HS-5 (cell line): ENCODE measurements around the gene KCNK17.
A peak's percentile ranks its signal among the peaks of the same experiment; 100 is the strongest.

Experiments
- DNase-seq: peaks from one replicate; pipeline ENCODE4 v3.0.0-alpha.2; 2012; ENCODE audit warnings: low read depth

The KCNK17 gene

DNA sequence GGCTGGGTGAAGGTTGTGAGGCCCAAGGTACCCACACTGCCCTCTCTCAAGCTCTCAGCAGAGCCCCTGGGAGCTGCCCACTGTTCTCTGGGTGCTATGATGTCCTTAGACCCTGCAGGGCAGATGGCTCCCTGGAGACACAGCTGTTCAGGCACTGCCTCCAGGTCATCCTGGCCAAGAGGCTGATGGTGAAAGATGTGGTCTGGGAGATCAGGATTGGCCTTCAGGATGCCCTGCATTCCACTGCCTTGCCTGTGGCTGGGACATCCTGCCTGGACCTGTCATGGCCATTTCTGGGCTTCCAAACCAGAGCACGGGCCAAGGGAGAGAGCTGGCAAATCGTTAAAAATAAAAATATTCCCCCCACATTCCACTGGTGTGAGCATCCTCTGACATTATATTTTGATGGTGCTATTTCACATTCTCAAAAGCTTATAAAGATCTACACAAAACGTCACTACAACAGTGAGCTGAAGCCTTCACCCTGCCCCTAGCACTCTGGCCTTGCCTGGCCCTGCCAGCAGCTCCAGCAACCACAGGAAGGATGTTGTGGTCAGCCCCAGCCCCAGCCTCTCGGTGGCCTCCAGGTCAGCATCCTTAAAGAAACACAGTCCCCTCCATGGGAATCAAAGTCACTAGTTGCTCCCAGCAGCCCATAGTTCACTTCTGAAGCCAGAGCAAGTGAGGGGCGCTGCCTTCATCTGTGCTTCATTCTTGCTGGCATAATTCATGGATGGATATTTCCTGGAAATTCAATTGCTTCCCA lies 21.7 kb upstream of the KCNK17 start:
- DNase-seq, result peak; percentile 20

DNA sequence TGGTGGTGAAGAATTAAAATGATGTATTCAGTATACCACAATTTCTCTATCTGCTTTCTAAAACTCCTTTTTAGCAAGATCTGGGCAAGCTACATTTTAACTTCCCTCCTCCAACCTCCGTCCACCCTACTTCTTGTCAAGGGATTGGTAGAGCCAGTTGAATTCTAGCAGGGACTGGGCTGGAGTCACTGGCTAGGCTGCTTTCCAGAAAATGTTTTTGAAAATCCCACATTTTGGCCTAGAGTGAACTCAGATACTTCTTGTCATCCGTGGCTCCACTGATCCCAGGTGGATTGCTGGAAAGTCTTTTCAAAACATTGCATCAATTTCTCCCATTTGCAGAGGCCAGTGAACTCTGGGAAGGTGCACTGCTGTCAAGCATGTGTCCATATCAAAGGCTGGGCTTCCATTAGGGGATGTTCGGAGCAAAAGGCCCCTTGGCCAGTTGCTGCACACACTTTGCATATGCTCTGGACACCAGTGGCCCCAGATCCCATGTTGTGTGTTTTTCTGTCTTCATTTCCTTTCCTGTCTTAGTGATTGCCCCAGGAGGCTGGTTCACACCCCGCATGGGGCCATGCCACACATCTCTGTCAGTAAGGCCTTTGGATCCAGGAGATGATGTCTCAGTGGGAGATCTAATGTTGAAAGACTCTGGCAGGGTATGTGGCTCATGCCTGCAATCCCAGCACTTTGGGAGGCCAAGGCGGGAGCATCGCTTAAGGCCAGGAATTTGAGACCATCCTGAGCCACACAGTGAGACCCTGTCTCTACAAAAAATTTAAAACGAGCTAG lies 19.6 kb upstream of the KCNK17 start:
- DNase-seq, result no peak

DNA sequence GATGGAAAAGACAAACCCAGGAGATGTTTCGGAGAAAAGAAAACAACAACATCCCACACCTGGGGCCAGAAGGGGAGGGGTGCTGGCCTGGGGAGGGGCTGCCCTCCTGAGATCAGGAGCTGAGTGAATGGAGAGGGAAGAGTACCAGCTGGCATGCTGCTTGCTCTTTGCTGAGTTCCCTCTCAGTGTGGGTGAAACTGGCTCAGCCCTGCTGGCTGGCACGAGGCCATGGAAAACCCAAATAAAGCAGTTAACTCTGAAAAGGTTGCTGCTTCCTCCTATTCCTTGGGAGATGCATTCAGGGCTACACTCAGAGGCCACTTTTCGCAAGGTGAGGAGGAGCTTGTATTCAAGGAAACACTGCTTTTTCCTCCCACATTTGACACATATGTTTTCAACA lies 16.3 kb upstream of the KCNK17 start:
- no peak for DNase-seq

DNA sequence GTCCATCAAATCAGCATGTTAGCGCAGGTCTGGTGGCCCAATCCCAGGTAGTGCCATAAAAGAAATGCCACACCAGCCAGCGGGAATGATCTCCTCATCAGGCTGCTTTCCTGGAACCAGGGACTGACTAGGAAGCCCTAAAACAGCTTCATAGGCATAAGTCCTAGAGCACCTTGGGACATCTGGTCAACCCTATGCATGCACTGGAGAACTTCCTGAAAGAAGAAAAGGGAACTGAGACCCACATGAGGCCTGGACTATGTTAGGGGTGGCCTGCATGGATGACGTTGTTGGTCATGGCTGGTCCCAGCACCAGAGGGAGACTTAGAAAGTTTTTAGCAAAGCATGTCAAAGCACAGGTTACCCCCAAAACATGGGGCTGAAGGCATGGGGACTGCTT lies 15.8 kb upstream of the KCNK17 start:
- no peak for DNase-seq

DNA sequence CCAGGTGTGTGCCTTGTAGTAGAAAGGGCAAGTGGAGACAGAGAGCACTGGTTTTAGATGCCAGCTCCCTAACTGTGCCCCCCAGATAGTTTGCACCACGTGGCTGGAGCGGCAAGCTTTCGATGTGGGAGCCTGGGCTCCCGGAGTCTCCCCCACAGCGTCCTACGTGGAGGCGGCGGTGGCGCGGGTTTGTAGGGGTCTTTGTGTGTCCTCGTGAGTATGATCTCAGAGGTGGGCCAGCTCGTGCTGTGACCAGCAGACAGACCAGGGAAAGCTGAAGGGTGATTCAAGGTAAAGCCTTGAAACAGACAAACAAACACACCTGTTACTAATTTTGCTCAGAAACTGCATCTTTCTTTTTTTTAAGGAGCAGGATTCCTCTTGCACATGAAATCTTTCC lies 13.8 kb upstream of the KCNK17 start:
- DNase-seq, result no peak

DNA sequence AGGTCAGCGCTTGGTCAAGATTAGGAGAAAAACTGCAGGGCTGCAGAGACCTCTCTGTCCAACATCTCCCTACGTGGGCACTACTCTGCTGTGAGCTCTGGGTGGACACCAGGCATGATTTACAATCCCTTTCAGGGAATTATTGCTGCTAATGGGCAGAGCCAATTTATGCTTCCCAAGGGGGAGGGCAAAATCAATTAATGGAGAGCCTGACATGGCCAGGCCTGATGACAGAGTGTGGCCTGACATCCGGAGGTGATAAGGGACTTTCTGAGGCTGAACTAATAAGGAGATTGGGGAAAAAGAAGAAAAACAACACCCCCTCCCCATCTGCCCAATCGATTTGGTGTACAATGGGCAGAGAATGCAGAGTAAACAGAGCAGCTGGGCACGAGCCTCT lies 13.3 kb upstream of the KCNK17 start:
- no peak for DNase-seq

DNA sequence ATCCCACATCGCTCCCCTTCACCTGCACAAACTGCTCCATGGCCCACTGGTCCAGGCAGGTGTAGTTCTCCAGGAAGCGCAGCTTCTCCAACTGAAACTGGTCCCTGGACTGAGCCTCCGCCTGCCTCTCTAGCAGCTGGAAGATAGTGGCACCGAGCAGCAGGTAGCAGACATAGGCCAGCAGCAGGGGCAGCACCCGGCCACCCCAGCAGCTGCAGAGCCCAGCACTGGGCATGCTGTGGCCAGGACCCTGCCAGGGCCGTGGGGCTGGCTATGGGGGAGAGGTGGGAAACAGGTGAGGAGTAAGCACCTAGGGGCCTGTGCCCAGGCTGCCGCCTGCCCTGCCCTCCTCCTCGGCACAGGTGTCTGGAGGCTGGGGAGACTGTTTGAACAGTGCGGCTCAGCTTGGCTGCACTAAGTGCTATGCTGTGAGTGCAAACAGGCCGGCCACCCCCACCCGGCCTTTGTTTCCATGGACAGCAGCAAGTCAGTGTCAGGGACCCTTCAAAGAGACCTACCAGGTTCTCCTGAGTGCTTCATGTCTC lies 8.2 kb upstream of the KCNK17 start, which contains the start of gene KCNK16:
KCNK16 (minus strand) TSS at position 397 of the 545 bp plus-strand sequence; CDS start at position 235, 162 bp downstream.
- DNase-seq, result no peak

DNA sequence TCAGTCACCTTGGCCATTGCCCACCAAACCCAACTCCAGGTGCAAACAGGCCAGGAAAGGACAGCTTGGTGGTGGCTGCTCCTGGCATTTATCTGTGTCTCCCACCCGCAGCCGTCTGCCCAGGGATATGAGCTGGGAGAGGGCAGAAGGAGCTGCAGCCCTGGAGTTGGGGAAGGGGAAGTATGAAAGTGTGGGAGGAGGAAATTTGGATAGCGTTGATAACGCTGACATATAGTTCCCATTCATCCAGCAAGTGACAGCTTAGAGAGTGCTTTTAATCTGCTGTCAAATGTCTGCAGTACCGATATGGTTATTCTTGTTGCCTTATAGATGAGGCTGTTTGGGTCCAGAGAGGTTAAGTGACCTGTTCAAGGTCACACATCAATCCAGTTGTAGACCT lies 7.5 kb upstream of the KCNK17 start:
- DNase-seq, result no peak

DNA sequence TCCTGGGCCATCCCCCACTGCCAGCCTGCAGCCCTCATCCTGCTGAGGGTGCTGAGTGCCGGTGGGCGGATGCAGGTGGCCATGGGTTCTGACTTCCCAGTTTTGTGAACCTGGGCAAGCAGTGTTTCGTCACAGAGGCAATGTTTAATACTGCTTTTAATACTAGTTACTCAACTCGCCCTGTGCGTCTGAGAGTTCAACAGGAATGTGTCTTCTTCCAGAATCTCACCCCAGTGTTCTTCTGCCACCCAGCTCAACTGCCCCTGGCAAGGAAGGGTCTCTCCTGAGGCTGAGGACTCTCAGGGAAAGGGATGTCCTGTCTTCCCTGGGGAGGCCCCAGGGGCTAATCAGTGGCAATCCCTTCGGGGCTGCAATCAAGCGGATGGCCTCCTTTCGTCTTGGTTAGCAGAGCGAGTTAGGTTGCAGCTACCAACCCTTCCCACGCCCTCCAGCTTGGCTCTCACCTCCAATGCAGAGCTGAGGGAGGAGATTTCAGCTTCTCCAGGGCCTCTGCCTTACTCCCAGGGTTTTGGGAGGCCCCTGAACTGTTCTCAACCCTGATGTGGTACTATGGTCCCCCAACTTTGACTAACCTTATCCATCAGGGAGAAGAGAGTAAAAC lies 6.3 kb upstream of the KCNK17 start:
- DNase-seq, result no peak

DNA sequence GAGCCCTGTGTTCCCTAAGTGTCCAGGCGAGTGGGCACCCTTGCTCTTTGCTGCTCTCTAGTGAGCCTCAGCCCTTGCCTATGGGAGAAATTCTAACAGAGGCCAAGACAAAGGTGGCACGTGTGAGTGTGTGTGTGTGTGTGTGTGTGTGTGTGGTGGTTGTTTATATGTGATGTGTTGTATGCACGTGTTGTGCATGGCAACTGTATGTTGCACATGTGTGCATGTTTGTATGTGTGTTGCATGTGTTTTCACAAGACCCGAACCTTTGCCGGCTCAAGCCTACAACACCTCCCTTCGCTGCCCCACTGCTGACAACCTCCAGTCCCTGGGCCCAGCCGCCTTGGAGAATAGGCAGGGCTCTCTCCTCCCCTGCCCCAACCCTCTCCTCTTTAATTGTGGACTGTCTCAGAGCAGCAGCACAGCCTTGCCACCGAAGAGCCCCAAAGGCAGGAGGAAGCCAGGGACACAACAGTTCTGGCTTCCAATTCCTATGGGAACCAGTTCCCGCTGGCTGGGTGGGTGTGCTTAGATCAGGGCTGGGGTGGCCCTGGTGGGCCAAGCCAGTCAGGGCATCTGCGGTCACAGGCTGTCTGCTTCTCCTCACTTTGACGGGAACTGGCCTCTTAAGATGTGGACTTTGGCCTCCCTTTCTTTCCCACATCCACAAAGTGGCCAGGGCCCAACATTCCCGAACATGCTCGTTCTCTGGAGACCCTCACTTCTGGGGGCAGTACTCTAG lies 5.6 kb upstream of the KCNK17 start:
- no peak for DNase-seq

DNA sequence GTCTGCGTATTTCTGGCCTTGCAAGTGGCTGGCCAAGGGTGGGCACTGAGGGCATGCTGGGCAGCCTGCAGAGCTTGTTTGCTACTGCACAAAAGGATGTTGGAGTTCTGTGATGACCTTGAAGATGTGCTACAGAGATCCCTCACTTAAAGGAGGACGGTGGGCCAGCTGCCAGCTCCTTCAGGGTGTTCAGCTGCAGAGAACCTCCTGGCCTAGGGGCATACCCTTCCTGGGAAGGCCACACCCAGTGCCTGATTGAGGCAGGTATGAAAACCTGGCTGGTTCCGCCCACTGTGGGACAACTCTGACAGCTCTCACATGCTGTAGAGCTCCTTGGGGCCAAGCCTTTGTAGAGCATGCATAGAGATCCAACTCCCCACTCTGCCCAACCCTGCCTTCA lies 3.0 kb upstream of the KCNK17 start:
- DNase-seq, result no peak

DNA sequence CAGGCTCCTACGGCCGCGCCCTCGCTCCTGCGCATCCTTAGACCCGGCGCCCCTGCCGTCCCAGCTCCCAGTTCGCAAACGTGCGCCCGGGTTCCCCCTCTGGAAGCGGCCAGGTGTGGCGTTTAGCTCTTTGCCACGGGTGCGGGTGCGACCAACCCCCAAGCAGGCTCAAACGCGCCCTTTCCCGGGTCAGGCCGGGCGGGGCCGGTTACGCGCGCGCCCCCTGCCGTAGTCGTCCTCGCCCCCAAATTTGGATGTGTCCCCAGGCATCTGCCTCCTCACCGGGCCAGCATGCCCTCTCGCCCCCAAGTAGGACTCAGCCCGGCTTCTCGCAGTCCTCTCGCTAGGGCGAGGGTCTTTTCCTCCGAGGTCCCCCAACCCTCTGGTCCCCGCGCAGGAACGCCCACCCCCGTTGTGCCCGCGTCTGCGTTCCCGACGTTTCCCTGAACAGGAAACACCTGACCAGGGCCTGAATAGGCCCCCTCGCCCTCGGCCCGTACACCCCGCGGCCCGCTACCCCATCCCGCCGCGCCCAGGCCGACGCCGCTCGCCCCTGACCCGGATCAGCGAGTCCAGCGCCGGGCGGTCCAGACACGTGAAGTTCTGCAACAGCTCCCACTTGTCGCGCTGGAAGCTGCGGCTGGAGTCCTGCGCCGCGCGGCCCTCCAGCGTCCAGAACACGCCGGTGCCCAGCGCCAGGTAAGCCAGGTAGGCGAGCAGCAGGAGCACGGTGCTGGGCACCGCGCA lies 520 bp downstream of the KCNK17 start:
- no peak for DNase-seq

DNA sequence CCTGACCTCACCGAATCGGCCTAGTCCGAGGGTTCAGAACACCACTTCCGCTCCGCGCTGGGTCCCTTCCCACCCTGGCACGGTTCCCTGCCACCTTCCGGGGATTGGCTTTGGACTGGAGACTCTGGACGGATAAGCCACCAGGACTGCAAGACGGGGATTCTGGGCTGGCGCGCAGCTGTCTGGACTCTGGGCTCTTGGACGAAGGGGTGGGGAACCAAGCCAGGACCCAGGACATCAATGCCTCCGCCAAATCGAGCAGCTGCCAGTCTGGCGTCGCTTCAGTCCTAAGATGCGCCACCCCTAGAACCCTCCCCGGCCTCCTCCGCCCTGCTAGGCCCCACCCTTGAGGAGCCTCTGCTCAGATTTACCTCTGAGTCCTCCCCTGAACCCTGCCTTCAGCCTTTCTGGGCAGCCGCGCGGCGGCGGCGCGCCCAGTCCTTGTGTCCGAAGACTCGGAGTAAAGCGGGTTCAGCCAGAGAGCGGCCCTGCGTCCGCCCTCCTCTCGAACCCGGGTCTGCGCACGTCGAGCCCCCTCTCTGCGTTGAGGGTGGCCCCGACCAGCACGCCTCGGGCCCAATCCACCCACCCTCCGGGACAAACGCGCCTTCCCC lies 1.2 kb downstream of the KCNK17 start:
- DNase-seq, result no peak

DNA sequence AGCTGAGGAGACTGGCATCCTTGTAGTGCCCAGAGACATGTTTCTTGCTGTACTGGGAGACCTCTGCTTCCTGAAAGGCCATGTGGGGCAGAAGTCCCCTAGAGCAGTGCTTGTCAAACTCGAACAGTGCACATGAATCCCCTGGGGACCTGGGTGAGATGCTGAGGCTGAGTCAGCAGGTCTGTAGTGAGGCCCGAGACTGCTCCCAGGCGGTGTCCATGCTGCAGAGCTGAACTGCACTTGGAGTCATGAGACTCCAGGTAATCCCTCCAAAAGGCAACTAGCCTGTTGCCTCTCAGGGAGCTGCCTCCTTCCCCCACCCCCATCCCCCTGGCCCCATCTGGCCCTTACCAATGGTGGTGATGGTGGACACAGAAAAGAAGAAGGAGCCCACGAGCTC lies 3.7 kb downstream of the KCNK17 start:
- no peak for DNase-seq

DNA sequence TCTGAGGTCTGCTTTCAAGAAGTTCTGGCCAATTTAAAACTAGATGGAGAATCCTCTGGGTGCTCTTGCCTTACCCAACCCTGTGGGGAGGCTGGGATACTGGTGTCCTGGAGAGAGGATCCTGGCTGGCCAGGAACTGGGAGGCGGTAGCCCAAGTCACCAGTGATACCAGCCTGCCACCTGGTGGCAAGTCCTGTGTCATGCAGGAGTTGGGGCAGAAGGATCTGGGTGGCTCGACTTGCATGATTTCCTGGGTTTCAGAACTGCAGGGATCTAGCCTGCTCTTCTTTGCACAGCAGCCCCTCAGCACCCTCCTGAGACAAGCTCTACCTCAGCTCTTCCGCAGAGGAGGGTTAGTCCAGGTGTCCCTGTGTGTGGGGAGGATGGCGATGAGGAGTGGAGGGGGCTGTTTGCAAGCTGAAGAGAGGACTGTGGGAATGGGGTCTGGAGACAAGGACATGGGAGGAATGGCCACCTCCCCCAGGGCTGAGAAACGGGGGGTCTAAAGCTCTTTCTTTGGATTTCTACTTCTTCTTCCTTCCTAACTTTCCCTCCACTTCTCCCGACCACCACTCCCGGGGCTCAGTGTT lies 4.2 kb downstream of the KCNK17 start:
- DNase-seq, result peak; percentile 22

DNA sequence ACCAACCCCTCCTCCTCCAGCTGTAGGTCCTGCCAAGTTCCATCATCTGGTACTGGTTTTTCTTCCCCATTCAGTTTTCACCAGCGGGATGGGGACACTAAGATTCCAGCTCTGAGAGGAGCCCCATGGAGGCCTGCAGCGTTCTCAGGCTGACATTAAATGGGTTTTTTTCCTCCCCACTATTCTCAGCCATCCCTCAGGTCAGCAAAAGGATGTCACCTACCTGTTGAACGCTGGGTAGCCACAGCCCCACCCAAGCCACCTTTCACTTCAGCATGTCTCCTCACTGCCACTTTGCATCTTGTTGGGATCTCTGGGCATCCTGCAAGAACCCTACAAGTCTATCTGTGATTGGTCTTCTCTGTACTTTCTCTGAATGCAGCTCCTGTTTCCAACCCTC lies 6.8 kb downstream of the KCNK17 start:
- no peak for DNase-seq

DNA sequence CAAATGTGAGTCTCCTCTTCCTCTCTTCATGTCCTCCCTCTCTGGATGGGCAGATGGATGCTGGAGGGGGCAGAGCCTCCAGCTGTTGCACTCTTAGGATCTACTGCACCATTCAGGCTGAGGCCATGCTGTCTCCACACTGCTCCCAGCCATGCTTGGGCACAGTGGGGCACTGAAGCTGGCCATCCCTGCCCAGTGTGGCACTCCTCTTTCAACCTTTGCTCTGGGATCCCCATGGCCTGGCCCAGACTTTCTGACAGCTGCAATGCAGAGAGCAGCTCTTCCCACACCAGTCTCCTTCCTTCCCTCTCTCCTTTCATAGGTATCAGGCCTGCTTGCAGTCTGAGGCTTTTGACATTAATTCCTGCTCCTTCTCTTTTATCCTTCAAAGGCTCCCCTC lies 9.3 kb downstream of the KCNK17 start:
- no peak for DNase-seq

DNA sequence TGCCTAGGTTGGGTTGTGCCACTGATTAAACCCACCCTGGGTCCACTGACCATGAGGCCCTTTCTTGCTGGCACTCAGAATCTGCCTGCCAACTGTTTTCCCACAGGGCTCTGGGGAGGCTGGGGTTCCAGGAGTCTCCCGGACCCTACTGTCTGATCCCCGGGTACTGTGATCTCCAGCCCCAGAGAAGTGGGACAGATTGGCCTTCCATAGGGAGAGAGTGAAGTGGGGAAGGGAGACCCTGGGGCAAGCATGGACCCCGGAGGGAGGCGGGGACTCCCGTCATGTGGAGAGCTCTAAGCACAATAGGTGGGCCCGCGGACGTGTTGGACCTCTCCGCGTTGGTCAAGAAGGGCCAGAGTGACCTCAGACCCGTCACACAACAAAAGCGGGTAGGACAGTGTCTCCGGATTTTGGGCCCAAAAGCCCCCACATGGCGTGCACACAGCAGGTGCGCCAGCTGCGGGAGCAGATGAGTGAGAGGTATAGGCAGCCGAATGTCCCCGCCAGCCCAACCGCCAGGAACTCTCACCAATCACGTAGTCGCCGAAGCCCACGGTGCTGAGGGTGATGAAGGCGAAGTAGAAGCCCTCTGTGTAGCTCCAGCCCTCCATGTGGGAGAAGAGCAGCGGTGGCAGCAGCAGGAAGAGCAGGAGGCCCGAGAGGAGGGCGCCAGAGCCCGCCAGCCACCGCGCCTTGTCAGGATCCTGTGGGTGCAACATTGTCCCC lies 10.6 kb downstream of the KCNK17 start:
- no peak for DNase-seq

DNA sequence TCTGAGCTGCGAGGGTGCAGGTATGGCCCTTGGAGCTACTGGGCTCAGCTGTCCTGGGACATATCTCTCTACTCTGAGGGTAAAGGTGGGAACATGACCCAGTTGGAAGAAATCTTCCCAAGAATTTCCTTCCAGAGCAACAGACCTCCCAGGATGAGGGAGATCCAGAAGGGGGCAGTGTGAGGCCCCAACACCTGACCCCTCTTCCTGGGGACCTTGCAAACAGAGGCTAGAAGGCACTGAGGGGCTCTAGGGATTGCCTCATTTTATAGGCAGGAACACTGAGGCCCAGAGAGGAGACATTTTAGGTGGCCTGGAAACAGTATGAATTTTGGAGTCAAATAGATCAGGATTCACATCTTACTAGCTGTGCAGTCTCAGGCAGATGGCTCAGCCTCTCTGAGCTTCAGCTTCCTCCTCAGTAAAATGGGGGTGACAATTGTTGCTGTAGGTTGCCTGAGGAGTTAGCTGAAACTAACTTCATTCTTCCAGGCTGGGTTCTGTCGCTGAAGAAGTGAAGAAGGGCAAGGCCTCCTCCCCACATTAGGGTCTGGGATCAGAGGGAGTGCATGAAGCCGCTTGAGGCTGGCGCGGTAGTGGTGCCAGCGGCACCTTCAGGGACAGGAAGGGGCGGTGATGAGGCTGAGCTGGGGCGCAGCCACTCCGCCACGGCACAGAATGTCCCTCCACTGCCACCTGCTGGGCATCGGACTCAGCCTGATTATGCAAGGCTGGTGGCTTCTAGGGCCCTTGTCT lies 11.4 kb downstream of the KCNK17 start:
- DNase-seq, result no peak
